Body of pancreas (tissue), 4 donors: ENCODE results near the gene GLIS2. TPM values are rescaled to one million over a fixed set of nuclear protein-coding genes. Genes with fewer than 3 reads are reported as not detected.

Experiments used
- ATAC-seq: fragments of 150-250 bp; one replicate; pipeline ENCODE4 v1.9.1; 2016
- DNase-seq, 4 donors: peaks; one replicate each; pipeline ENCODE4 v3.0.0-alpha.2; 2019
- H3K27ac ChIP-seq, 4 donors: fragments of 200-600 bp; sonication (generic); 1 replicate in 3 of 4; 2 replicates in 1 of 4; pipeline versions ENCODE4 v1.5.1 to v1.6.1; 2016 to 2019; ENCODE audit warnings: mild to moderate bottlenecking in 1 of 4, mixed read lengths in 1 of 4, moderate library complexity in 1 of 4
- H3K27me3 ChIP-seq, 2 donors: fragments of 200-600 bp; sonication (generic); one replicate each; pipeline ENCODE4 v1.6.0; 2016; ENCODE audit warnings: mild to moderate bottlenecking in 1 of 2
- H3K36me3 ChIP-seq, 2 donors: fragments of 200-600 bp; sonication (generic); replicated peaks in 1 of 2; 2 replicates each; pipeline ENCODE4 v1.5.1; 2016; ENCODE audit warnings: low read depth in 2 of 2; ENCODE audit not compliant: insufficient read depth in 1 of 2
- H3K4me1 ChIP-seq: fragments of 200-600 bp; sonication (generic); one replicate; pipeline ENCODE4 v1.6.0; 2016
- H3K4me3 ChIP-seq, 2 donors: fragments of 200-600 bp; sonication (generic); 1 replicate in 1 of 2; 2 replicates in 1 of 2; pipeline ENCODE4 v1.5.1; 2016 to 2019
- H3K9me3 ChIP-seq, 3 donors: fragments of 200-600 bp; sonication (generic); 1 replicate in 2 of 3; 2 replicates in 1 of 3; pipeline ENCODE4 v1.5.1; 2016
- CTCF ChIP-seq, 7 experiments: fragments of 450-650 bp in 4 of 7; fragments of 200-600 bp in 3 of 7; sonication (generic) in 3 of 7; IDR thresholded peaks; one replicate each; pipeline ENCODE4 v1.5.1; 2016 to 2019; ENCODE audit warnings: antibody characterized with exemption in 7 of 7
- POLR2A ChIP-seq, 3 donors: fragments of 450-650 bp; IDR thresholded peaks; one replicate each; pipeline ENCODE4 v1.6.1; 2016; ENCODE audit warnings: antibody characterized with exemption in 3 of 3, mild to moderate bottlenecking in 2 of 3
- WGBS, 2 donors: methylation state at CpG; one replicate each; pipeline ENCODE4 v1.1.5; 2017; 5-methylcytosine and 5-hydroxymethylcytosine counted together
- intact Hi-C: fragments of 100-400 bp; cut with DNase I; formaldehyde crosslinking; loops from one replicate; pipeline ENCODE4 v1.15.1; 2023
- total RNA-seq, 2 donors: library from RNA; depleted of rRNA; stranded (reverse); fragments of >200 nt; gene quantifications; one replicate each; pipeline ENCODE4 v1.1.0, GENCODE V29; 2016

Gene GLIS2
- total RNA-seq, 2 donors from 2014 or later = 6.0 to 6.3 TPM

DNA sequence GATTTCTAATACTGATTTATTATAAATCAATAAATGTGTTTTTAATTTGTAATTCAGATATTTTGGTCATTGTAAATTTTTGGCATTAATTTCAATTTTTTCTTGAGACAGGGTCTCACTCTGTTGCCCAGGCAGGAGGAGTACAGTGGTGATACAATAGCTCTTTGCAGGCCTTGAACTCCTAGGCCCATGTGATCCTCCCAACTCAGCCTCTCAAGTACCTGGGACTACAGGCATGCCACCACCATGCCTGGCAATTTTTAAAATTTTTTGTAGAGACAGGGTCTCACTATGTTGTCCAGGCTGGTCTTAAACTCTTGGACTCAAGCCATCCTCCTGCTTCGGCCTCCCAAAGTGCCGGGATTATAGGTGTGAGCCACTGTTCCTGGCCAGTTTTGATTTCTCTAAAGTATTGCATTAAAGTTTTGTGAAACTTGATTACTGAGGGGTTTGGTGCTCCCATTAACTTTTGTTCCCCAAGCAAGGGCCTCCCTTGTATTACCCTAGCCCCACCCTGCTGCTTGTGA, 37.8 kb upstream of the GLIS2 start:
- DNase-seq = no peak
- Histone ChIP-seq H3K36me3 (no peaks in the 10 kb centered on the region), H3K9me3 (no peaks in the 10 kb centered on the region), H3K4me3 (no peak overlapping the region), H3K4me1 (peaks cover 15% of the 10 kb centered on the region), H3K27me3 (no peaks in the 10 kb centered on the region), H3K27ac (no peak overlapping the region)
- intact Hi-C loops = no loop called here
- TF ChIP-seq CTCF (IDR thresholded peaks at IDR 0.05) = no peak
- no peak for TF ChIP-seq POLR2A (IDR thresholded peaks at IDR 0.05)
- ATAC-seq = no peak
- 93 to 96% methylated on average over 2 of the region's 2 CpGs for WGBS, 2 donors

DNA sequence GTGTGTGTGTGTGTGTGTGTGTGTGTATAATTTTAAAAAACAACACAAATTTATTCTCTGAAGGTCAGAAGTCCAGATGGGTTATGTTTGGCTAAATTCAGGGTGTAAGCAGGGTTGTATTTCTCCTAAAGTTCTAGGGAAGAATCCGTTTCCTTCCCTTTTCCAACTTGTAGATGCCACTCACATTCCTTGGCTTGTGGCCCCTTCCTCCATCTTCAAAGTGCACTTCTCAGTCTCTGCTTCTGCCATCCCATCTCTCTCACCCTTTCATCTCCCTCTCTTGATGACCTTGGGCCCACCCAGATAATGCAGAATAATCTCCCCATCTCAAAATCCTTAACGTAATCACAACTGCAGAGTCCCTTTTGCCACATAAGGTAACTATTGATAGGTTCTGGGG, 35.2 kb upstream of the GLIS2 start:
- H3K9me3 ChIP-seq = no peaks in the 10 kb centered on the region
- no peak for ATAC-seq
- 97% methylated on average over 2 of the region's 2 CpGs for WGBS, 2 donors
- no peak overlapping the region for H3K4me3 ChIP-seq
- TF ChIP-seq CTCF (IDR thresholded peaks at IDR 0.05) (no peak), POLR2A (IDR thresholded peaks at IDR 0.05) (no peak)
- H3K27me3 ChIP-seq = no peaks in the 10 kb centered on the region
- H3K36me3 ChIP-seq = no peaks in the 10 kb centered on the region
- no peak overlapping the region for H3K27ac ChIP-seq
- DNase-seq = no peak
- intact Hi-C loops = no loop called here
- no peaks in the 10 kb centered on the region for H3K4me1 ChIP-seq

DNA sequence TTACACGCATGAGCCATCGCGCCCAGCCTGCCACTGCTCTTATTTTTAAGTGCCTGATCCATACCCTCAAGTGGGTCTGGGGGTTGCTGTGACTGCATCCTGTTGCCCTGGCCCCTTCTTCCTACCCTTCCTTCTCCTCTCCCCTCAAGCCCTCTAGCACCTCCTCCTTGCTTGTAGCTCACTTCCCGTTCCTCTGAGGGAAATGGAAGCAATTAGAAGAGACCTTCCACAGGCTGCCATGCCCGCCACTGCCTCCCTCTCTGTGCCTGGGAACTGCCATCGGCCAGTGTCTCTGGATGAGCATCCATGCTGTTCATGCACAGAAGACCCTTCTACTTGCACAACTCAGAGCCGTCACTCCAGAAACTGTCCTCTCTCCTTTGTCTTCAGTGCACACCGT, 32.4 kb upstream of the GLIS2 start:
- no peak overlapping the region for H3K27ac ChIP-seq
- 66 to 71% methylated on average over 8 of the region's 8 CpGs for WGBS, 2 donors
- intact Hi-C loops = no loop called here
- ATAC-seq (no peak), DNase-seq (no peak)
- TF ChIP-seq CTCF (IDR thresholded peaks at IDR 0.05) (no peak), POLR2A (IDR thresholded peaks at IDR 0.05) (no peak)
- no peaks in the 10 kb centered on the region for H3K27me3 ChIP-seq
- H3K4me1 ChIP-seq = peaks cover 6% of the 10 kb centered on the region
- H3K36me3 ChIP-seq = no peaks in the 10 kb centered on the region
- H3K4me3 ChIP-seq = no peak overlapping the region
- H3K9me3 ChIP-seq = no peaks in the 10 kb centered on the region

DNA sequence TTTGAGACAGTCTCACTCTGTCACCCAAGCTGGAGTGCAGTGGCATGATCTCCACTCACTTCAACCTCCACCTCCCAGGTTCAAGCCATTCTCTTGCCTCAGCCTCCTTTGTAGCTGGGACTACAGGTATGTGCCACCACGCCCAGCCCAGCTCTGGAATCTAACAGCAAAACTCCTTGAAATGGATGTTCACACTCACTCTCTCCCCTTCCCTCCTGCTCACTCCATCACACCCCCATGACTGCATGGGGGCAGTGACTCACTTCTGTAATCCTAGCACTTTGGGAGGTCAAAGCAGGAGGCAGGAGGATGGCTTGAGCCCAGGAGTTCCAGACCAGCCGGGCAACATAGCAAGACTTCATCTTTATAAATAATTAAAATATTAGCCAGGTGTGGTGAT, 31.9 kb upstream of the GLIS2 start:
- ATAC-seq (no peak), DNase-seq (no peak)
- H3K9me3 ChIP-seq = no peaks in the 10 kb centered on the region
- intact Hi-C loops = no loop called here
- H3K36me3 ChIP-seq = no peaks in the 10 kb centered on the region
- H3K27ac ChIP-seq = no peak overlapping the region
- no peaks in the 10 kb centered on the region for H3K27me3 ChIP-seq
- 52 to 75% methylated on average over 2 of the region's 2 CpGs for WGBS, 2 donors
- no peak overlapping the region for H3K4me3 ChIP-seq
- TF ChIP-seq POLR2A (IDR thresholded peaks at IDR 0.05) (no peak), CTCF (IDR thresholded peaks at IDR 0.05) (no peak)
- peaks cover 9% of the 10 kb centered on the region for H3K4me1 ChIP-seq

GRCh38 chr16:4285167-4285566, 30.7 kb upstream of the GLIS2 start:
- no peak overlapping the region for H3K27ac ChIP-seq
- no peaks in the 10 kb centered on the region for H3K9me3 ChIP-seq
- intact Hi-C loops = no loop called here
- no peak overlapping the region for H3K4me3 ChIP-seq
- no peak for ATAC-seq
- WGBS, 2 donors = 44 to 60% methylated on average over 9 to 10 of the region's 10 CpGs
- no peaks in the 10 kb centered on the region for H3K27me3 ChIP-seq
- TF ChIP-seq CTCF (IDR thresholded peaks at IDR 0.05) (no peak), POLR2A (IDR thresholded peaks at IDR 0.05) (no peak)
- no peak for DNase-seq
- H3K4me1 ChIP-seq = peaks cover 9% of the 10 kb centered on the region
- H3K36me3 ChIP-seq = no peaks in the 10 kb centered on the region
